HG02642 (cell line): Measurements from ENCODE around the gene ZNF397.
"Not testable (repeated sequence)": the region's sequence is repeated elsewhere in the genome, so short reads cannot be mapped to it uniquely, and the experiment has no call there.

Experiments used
- ATAC-seq: cut with Tn5 transposase; IDR thresholded peaks from one replicate; pipeline ENCODE4 v1.9.1; 2021; ENCODE audit warnings: mild to moderate bottlenecking; ENCODE audit not compliant: unreplicated experiment, poor library complexity

ZNF397 gene

GRCh38 chr18:35240664-35241447 lies at the start of gene ZNF397:
Gene ZNF397 (plus strand): TSS chr18:35241034. CDS start chr18:35242471, 1,437 bp downstream.
- ATAC-seq, result peak; percentile 99

- ATAC-seq, result no peak
Measured at GRCh38 chr18:35191698-35192025, 49.2 kb upstream of the ZNF397 start.

GRCh38 chr18:35192415-35192814 lies 48.4 kb upstream of the ZNF397 start:
- no peak for ATAC-seq

- ATAC-seq, result no peak
Measured at GRCh38 chr18:35193316-35193715, 47.5 kb upstream of the ZNF397 start.

GRCh38 chr18:35197296-35197695 lies 43.5 kb upstream of the ZNF397 start:
- ATAC-seq, result no peak

- no peak for ATAC-seq
Measured at GRCh38 chr18:35201256-35201931, 39.4 kb upstream of the ZNF397 start.

GRCh38 chr18:35203067-35203466 lies 37.8 kb upstream of the ZNF397 start:
- no peak for ATAC-seq

GRCh38 chr18:35205199-35205712 lies 35.6 kb upstream of the ZNF397 start:
- ATAC-seq, result no peak

GRCh38 chr18:35205746-35206458 lies 34.9 kb upstream of the ZNF397 start:
- not testable (repeated sequence) for ATAC-seq

- no peak for ATAC-seq
Measured at GRCh38 chr18:35215026-35215425, 25.8 kb upstream of the ZNF397 start.

- ATAC-seq, result not testable (repeated sequence)
Measured at GRCh38 chr18:35216611-35217010, 24.2 kb upstream of the ZNF397 start.

GRCh38 chr18:35219331-35219730 lies 21.5 kb upstream of the ZNF397 start:
- not testable (repeated sequence) for ATAC-seq

GRCh38 chr18:35220424-35220823 lies 20.4 kb upstream of the ZNF397 start:
- ATAC-seq, result no peak

GRCh38 chr18:35223797-35224196 lies 17.0 kb upstream of the ZNF397 start:
- no peak for ATAC-seq

- no peak for ATAC-seq
Measured at GRCh38 chr18:35227254-35227653, 13.6 kb upstream of the ZNF397 start.

GRCh38 chr18:35231052-35231451 lies 9.8 kb upstream of the ZNF397 start:
- peak; percentile 86 for ATAC-seq

- ATAC-seq, result no peak
Measured at GRCh38 chr18:35236571-35237363, 4.1 kb upstream of the ZNF397 start.

GRCh38 chr18:35239314-35239713 lies 1.5 kb upstream of the ZNF397 start:
- ATAC-seq, result no peak

- no peak for ATAC-seq
Measured at GRCh38 chr18:35241448-35241804, 592 bp downstream of the ZNF397 start.

GRCh38 chr18:35242426-35242825 lies 1.6 kb downstream of the ZNF397 start:
- ATAC-seq, result no peak
